MM.1S (cell line): ENCODE measurements around the gene SNRPB.

Experiments
- CTCF ChIP-seq: fragments of 300-600 bp; sonication (generic); IDR thresholded peaks from 2 replicates; pipeline ENCODE4 v1.5.1; 2016; ENCODE audit warnings: antibody characterized with exemption, low read length, mixed read lengths
- EZH2phosphoT487 ChIP-seq: fragments of 300-600 bp; sonication (generic); IDR thresholded peaks from 2 replicates; pipeline ENCODE4 v1.6.1; 2018; ENCODE audit warnings: antibody characterized with exemption, low read length

- TF ChIP-seq CTCF (no peak), EZH2phosphoT487 (no peak)
These were observed 19.2 kb downstream of the SNRPB start for GRCh38 chr20:2451422-2451821.
